H9 (cell line): ENCODE data around the gene ATG7. TPM values are rescaled to one million over a fixed set of nuclear protein-coding genes. Genes with fewer than 3 reads are reported as not detected.

Experiments used
- DNase-seq: peaks from one replicate; pipeline ENCODE4 v3.0.0-alpha.2; 2017
- H2AFZ ChIP-seq: one replicate; pipeline ENCODE4 v1.6.1; 2013; ENCODE audit warnings: mild to moderate bottlenecking, low read length, control low read depth, moderate library complexity
- H2AK5ac ChIP-seq: 2 replicates; pipeline ENCODE4 v1.6.1; 2013; ENCODE audit warnings: low read length, control low read depth, mixed read lengths; ENCODE audit not compliant: insufficient read length
- H2BK120ac ChIP-seq: one replicate; pipeline ENCODE4 v1.6.1; 2013; ENCODE audit warnings: low read depth, mild to moderate bottlenecking, low read length, control low read depth, inconsistent platforms; ENCODE audit not compliant: poor library complexity, severe bottlenecking
- H2BK12ac ChIP-seq: 2 replicates; pipeline ENCODE4 v1.6.1; 2013; ENCODE audit warnings: low read length, control low read depth, mixed read lengths, low read depth; ENCODE audit not compliant: insufficient read length
- H2BK15ac ChIP-seq: 2 replicates; pipeline ENCODE4 v1.6.1; 2013; ENCODE audit warnings: low read depth, low read length, control low read depth
- H2BK20ac ChIP-seq: one replicate; pipeline ENCODE4 v1.6.1; 2013; ENCODE audit warnings: low read depth, mild to moderate bottlenecking, low read length, control low read depth, inconsistent platforms; ENCODE audit not compliant: poor library complexity, severe bottlenecking
- H2BK5ac ChIP-seq: 2 replicates; pipeline ENCODE4 v1.6.1; 2013; ENCODE audit warnings: low read length, control low read depth, mixed read lengths; ENCODE audit not compliant: insufficient read length
- H3K14ac ChIP-seq: 2 replicates; pipeline ENCODE4 v1.6.1; 2013; ENCODE audit warnings: low read length, control low read depth; ENCODE audit not compliant: insufficient read depth
- H3K18ac ChIP-seq: 2 replicates; pipeline ENCODE4 v1.6.1; 2013; ENCODE audit warnings: low read depth, mild to moderate bottlenecking, mixed read lengths, low read length, control low read depth; ENCODE audit not compliant: insufficient read length
- H3K23ac ChIP-seq: 2 replicates; pipeline ENCODE4 v1.6.1; 2013; ENCODE audit warnings: low read length, control low read depth, mixed read lengths, low read depth; ENCODE audit not compliant: insufficient read length
- H3K23me2 ChIP-seq: 2 replicates; pipeline ENCODE4 v1.6.1; 2013; ENCODE audit warnings: low read depth, mild to moderate bottlenecking, mixed read lengths, low read length, control low read depth; ENCODE audit not compliant: insufficient read length, poor library complexity, severe bottlenecking
- H3K27ac ChIP-seq: 2 replicates; pipeline ENCODE4 v1.5.1; 2013; ENCODE audit warnings: low read length, control low read depth, mixed read lengths, low read depth; ENCODE audit not compliant: insufficient read length
- H3K27me3 ChIP-seq: 2 replicates; pipeline ENCODE4 v1.6.1; 2013; ENCODE audit warnings: low read length, control low read depth, inconsistent platforms; ENCODE audit not compliant: insufficient read depth
- H3K4ac ChIP-seq: 2 replicates; pipeline ENCODE4 v1.6.1; 2013; ENCODE audit warnings: low read depth, mild to moderate bottlenecking, control low read depth, inconsistent platforms, low read length, moderate library complexity
- H3K4me1 ChIP-seq: 2 replicates; pipeline ENCODE4 v1.6.1; 2013; ENCODE audit warnings: low read length, control low read depth, inconsistent platforms; ENCODE audit not compliant: insufficient read depth
- H3K4me2 ChIP-seq: 2 replicates; pipeline ENCODE4 v1.6.1; 2013; ENCODE audit warnings: low read length, control low read depth, mixed read lengths; ENCODE audit not compliant: insufficient read length, insufficient read depth
- H3K56ac ChIP-seq: 2 replicates; pipeline ENCODE4 v1.6.1; 2013; ENCODE audit warnings: low read depth, mild to moderate bottlenecking, mixed read lengths, low read length, control low read depth; ENCODE audit not compliant: insufficient read length
- H3K79me1 ChIP-seq: 2 replicates; pipeline ENCODE4 v1.6.1; 2013; ENCODE audit warnings: low read depth, mild to moderate bottlenecking, moderate library complexity, low read length, control low read depth, inconsistent platforms; ENCODE audit not compliant: insufficient read depth, poor library complexity, severe bottlenecking
- H3K79me2 ChIP-seq: 2 replicates; pipeline ENCODE4 v1.6.1; 2013; ENCODE audit warnings: low read length, control low read depth, inconsistent platforms; ENCODE audit not compliant: insufficient read depth
- H3K9ac ChIP-seq: 2 replicates; pipeline ENCODE4 v1.6.1; 2013; ENCODE audit warnings: low read length, control low read depth, mixed read lengths; ENCODE audit not compliant: insufficient read length; ENCODE audit errors: extremely low read depth
- H3K9me3 ChIP-seq: one replicate; pipeline ENCODE4 v1.6.1; 2013; ENCODE audit warnings: low read depth, low read length, inconsistent platforms; ENCODE audit not compliant: control insufficient read depth
- H3T11ph ChIP-seq: one replicate; pipeline ENCODE4 v1.6.1; 2013; ENCODE audit warnings: mild to moderate bottlenecking, low read length, control low read depth, inconsistent platforms
- H4K20me1 ChIP-seq: one replicate; pipeline ENCODE4 v1.6.1; 2013; ENCODE audit not compliant: control insufficient read depth, insufficient read length, insufficient read depth
- H4K5ac ChIP-seq: 2 replicates; pipeline ENCODE4 v1.6.1; 2013; ENCODE audit warnings: low read depth, mild to moderate bottlenecking, mixed read lengths, low read length, control low read depth; ENCODE audit not compliant: insufficient read length
- H4K8ac ChIP-seq: replicated peaks from 2 replicates; pipeline ENCODE4 v1.6.1; 2013; ENCODE audit warnings: low read length, control low read depth, mixed read lengths, low read depth; ENCODE audit not compliant: insufficient read length
- H4K91ac ChIP-seq: 2 replicates; pipeline ENCODE4 v1.6.1; 2013; ENCODE audit warnings: low read depth, mild to moderate bottlenecking, moderate library complexity, mixed read lengths, low read length, control low read depth; ENCODE audit not compliant: insufficient read length
- H3K27ac Mint-ChIP-seq, 3 experiments: 2 replicates in 2 of 3; 3 replicates in 1 of 3; pipeline ENCODE4 v1.8.0; 2020 to 2021; ENCODE audit warnings: mixed read lengths in 3 of 3, mild to moderate bottlenecking in 1 of 3, moderate library complexity in 1 of 3
- H3K27me3 Mint-ChIP-seq: 2 replicates; pipeline ENCODE4 v1.8.0; 2021; ENCODE audit warnings: low read depth, mild to moderate bottlenecking, moderate library complexity, mixed read lengths
- H3K36me3 Mint-ChIP-seq, 3 experiments: 2 replicates in 2 of 3; 3 replicates in 1 of 3; pipeline ENCODE4 v1.8.0; 2020 to 2021; ENCODE audit warnings: low read depth in 3 of 3, mixed read lengths in 3 of 3; ENCODE audit not compliant: insufficient read depth in 1 of 3
- H3K4me1 Mint-ChIP-seq, 2 experiments: 2 replicates each; pipeline ENCODE4 v1.8.0; 2020; ENCODE audit warnings: mixed read lengths in 2 of 2
- H3K4me3 Mint-ChIP-seq, 2 experiments: 2 replicates in 1 of 2; 3 replicates in 1 of 2; pipeline ENCODE4 v1.8.0; 2020 to 2021; ENCODE audit warnings: mild to moderate bottlenecking in 2 of 2, mixed read lengths in 2 of 2, moderate library complexity in 1 of 2
- H3K9me3 Mint-ChIP-seq, 2 experiments: 2 replicates in 1 of 2; 3 replicates in 1 of 2; pipeline ENCODE4 v1.8.0; 2020; ENCODE audit warnings: mild to moderate bottlenecking in 2 of 2, mixed read lengths in 2 of 2, moderate library complexity in 1 of 2
- WGBS: extraction: QIAGEN DNeasy Blood & Tissue Kit; methylation state at CpG from one replicate; pipeline ENCODE4 v1.1.7; 2013; ENCODE audit warnings: missing lambda C conversion rate, low lambda C conversion rate, mixed read lengths; ENCODE audit not compliant: insufficient read length; ENCODE audit errors: extremely low coverage; 5-methylcytosine and 5-hydroxymethylcytosine counted together
- total RNA-seq: library from RNA; stranded (reverse); gene quantifications from 2 replicates; pipeline ENCODE4 v1.2.1, GENCODE V29; 2021
- TF ChIP-seq, protein P1 (sequence below): fragments of 200-600 bp; sonication (generic); conservative IDR thresholded peaks from 3 replicates; pipeline ENCODE4 v1.8.0; 2021; ENCODE audit warnings: antibody characterized with exemption, mild to moderate bottlenecking

ATG7 gene
- total RNA-seq, 1 experiment from 2014 or later, result 17.9 TPM

GRCh38 chr3:11260460-11260859 is 11.7 kb upstream of the ATG7 start:
- H3K9me3 ChIP-seq, result no peaks in the 10 kb centered on the region
- H2BK12ac ChIP-seq, result no peak overlapping the region
- H3T11ph ChIP-seq, result no peak overlapping the region
- no peak overlapping the region for H2BK20ac ChIP-seq
- no peak overlapping the region for H3K14ac ChIP-seq
- Mint-ChIP-seq H3K4me1 (no peaks in the 10 kb centered on the region), H3K27ac (no peak overlapping the region), H3K36me3 (no peaks in the 10 kb centered on the region), H3K27me3 (peaks cover 35% of the 10 kb centered on the region), H3K4me3 (no peak overlapping the region), H3K9me3 (no peaks in the 10 kb centered on the region)
- no peaks in the 10 kb centered on the region for H3K23me2 ChIP-seq
- H3K9ac ChIP-seq, result no peak overlapping the region
- no peak overlapping the region for H3K56ac ChIP-seq
- H2BK120ac ChIP-seq, result no peak overlapping the region
- H3K4ac ChIP-seq, result no peak overlapping the region
- H4K20me1 ChIP-seq, result no peaks in the 10 kb centered on the region
- WGBS, result no CpG with 5 or more reads among the region's 3 CpGs
- no peaks in the 10 kb centered on the region for H3K79me2 ChIP-seq
- no peak overlapping the region for H2AK5ac ChIP-seq
- no peak overlapping the region for H3K18ac ChIP-seq
- no peak overlapping the region for H3K23ac ChIP-seq
- TF ChIP-seq, protein P1, sequence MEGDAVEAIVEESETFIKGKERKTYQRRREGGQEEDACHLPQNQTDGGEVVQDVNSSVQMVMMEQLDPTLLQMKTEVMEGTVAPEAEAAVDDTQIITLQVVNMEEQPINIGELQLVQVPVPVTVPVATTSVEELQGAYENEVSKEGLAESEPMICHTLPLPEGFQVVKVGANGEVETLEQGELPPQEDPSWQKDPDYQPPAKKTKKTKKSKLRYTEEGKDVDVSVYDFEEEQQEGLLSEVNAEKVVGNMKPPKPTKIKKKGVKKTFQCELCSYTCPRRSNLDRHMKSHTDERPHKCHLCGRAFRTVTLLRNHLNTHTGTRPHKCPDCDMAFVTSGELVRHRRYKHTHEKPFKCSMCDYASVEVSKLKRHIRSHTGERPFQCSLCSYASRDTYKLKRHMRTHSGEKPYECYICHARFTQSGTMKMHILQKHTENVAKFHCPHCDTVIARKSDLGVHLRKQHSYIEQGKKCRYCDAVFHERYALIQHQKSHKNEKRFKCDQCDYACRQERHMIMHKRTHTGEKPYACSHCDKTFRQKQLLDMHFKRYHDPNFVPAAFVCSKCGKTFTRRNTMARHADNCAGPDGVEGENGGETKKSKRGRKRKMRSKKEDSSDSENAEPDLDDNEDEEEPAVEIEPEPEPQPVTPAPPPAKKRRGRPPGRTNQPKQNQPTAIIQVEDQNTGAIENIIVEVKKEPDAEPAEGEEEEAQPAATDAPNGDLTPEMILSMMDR, result 0 out of 3 replicates have a peak, but pooled peaks have one; percentile 11
- H2BK5ac ChIP-seq, result no peak overlapping the region
- H3K4me1 ChIP-seq, result no peaks in the 10 kb centered on the region
- no peak overlapping the region for H4K91ac ChIP-seq
- no peak for DNase-seq
- no peaks in the 10 kb centered on the region for H3K27me3 ChIP-seq
- no peak overlapping the region for H3K4me2 ChIP-seq
- no peaks in the 10 kb centered on the region for H3K79me1 ChIP-seq
- H2BK15ac ChIP-seq, result no peak overlapping the region
- H4K5ac ChIP-seq, result no peak overlapping the region
- H4K8ac ChIP-seq, result no peak overlapping the region
- H3K27ac ChIP-seq, result no peak overlapping the region
- H2AFZ ChIP-seq, result no peak overlapping the region
